HEK293T (cell line): ENCODE measurements around the gene PIP4K2B.

ENCODE experiments used
- CTCF ChIA-PET: fragments of 350-600 bp; formaldehyde crosslinking; extraction: SDS; loops from one replicate; lab custom pipeline; 2021; ENCODE audit warnings: antibody characterized with exemption, inconsistent platforms; lab: Yijun Ruan, JAX
- POLR2A ChIA-PET: fragments of 350-600 bp; formaldehyde crosslinking; extraction: SDS; loops from one replicate; lab custom pipeline; 2020; ENCODE audit warnings: antibody characterized with exemption, inconsistent platforms; lab: Yijun Ruan, JAX
- DNase-seq: peaks from one replicate; pipeline ENCODE4 v3.0.0; 2012; ENCODE audit warnings: mixed read lengths; ENCODE audit errors: extremely low spot score
- ARNT ChIP-seq: fragments of 450-650 bp; IDR thresholded peaks from 2 replicates; pipeline ENCODE4 v1.6.1; 2017; ENCODE audit warnings: mild to moderate bottlenecking
- BHLHE40 ChIP-seq: fragments of 450-650 bp; IDR thresholded peaks from 2 replicates; pipeline ENCODE4 v1.6.1; 2016; ENCODE audit warnings: mild to moderate bottlenecking, moderate library complexity, borderline replicate concordance
- CTBP1 ChIP-seq: fragments of 450-650 bp; IDR thresholded peaks from 2 replicates; pipeline ENCODE4 v1.6.1; 2016; ENCODE audit warnings: borderline replicate concordance
- ELF4 ChIP-seq: fragments of 450-650 bp; IDR thresholded peaks from 2 replicates; pipeline ENCODE4 v1.6.1; 2017; ENCODE audit warnings: antibody characterized with exemption
- FOXA1 ChIP-seq: fragments of 450-650 bp; IDR thresholded peaks from 2 replicates; pipeline ENCODE4 v1.6.1; 2016; ENCODE audit warnings: mild to moderate bottlenecking
- FOXK2 ChIP-seq: fragments of 450-650 bp; IDR thresholded peaks from 2 replicates; pipeline ENCODE4 v1.6.1; 2016; ENCODE audit warnings: mild to moderate bottlenecking
- FOXM1 ChIP-seq: fragments of 450-650 bp; IDR thresholded peaks from 2 replicates; pipeline ENCODE4 v1.6.1; 2017; ENCODE audit warnings: mild to moderate bottlenecking, borderline replicate concordance
- HDGF ChIP-seq: fragments of 450-650 bp; IDR thresholded peaks from 2 replicates; pipeline ENCODE4 v1.6.1; 2017; ENCODE audit warnings: antibody characterized with exemption, borderline replicate concordance
- L3MBTL2 ChIP-seq: fragments of 450-650 bp; conservative IDR thresholded peaks from 2 replicates; pipeline ENCODE4 v1.6.1; 2016; ENCODE audit warnings: mild to moderate bottlenecking
- LEF1 ChIP-seq: fragments of 450-650 bp; IDR thresholded peaks from 2 replicates; pipeline ENCODE4 v1.6.1; 2017; ENCODE audit warnings: mild to moderate bottlenecking, borderline replicate concordance
- NFRKB ChIP-seq: fragments of 450-650 bp; IDR thresholded peaks from 2 replicates; pipeline ENCODE4 v1.6.1; 2016; ENCODE audit warnings: mild to moderate bottlenecking, moderate library complexity
- PKNOX1 ChIP-seq: fragments of 450-650 bp; IDR thresholded peaks from 2 replicates; pipeline ENCODE4 v1.6.1; 2016
- SP1 ChIP-seq: fragments of 450-650 bp; IDR thresholded peaks from 2 replicates; pipeline ENCODE4 v1.6.1; 2017
- SUZ12 ChIP-seq: fragments of 450-650 bp; IDR thresholded peaks from 2 replicates; pipeline ENCODE4 v1.6.1; 2016; ENCODE audit warnings: mild to moderate bottlenecking
- TARDBP ChIP-seq: fragments of 450-650 bp; IDR thresholded peaks from 2 replicates; pipeline ENCODE4 v1.6.1; 2016
- ZNF384 ChIP-seq: fragments of 450-650 bp; IDR thresholded peaks from 2 replicates; pipeline ENCODE4 v1.6.1; 2016

Gene PIP4K2B

GRCh38 chr17:38799501-38800236 lies at the start of gene PIP4K2B:
TSS of gene PIP4K2B (minus strand) at chr17:38799556. CDS start at chr17:38799424, 132 bp downstream.
- peak; percentile 87 for TF ChIP-seq NFRKB
- no peak for TF ChIP-seq FOXA1
- peak; percentile 48; the same call in 1 of the 2 replicates for TF ChIP-seq BHLHE40
- TF ChIP-seq PKNOX1 = no peak
- TF ChIP-seq FOXK2 = no peak
- TF ChIP-seq ELF4 = peak; percentile 40; the same call in 1 of the 2 replicates
- peak; percentile 57; the same call in 1 of the 2 replicates for TF ChIP-seq TARDBP
- TF ChIP-seq FOXM1 = peak; percentile 88
- TF ChIP-seq CTBP1 = no peak
- ChIA-PET CTCF (no interaction called here), POLR2A (interaction anchor here (0.6 to 2.0 kb wide), 8 partner anchors 21 to 70 kb away, joined by 3 to 9 read pairs (median 4); partner anchors contain the start of genes CWC25, LASP1, PSMB3 and RPL23)
- DNase-seq = peak; percentile 91

GRCh38 chr17:38848557-38848891 lies 49.2 kb upstream of the PIP4K2B start:
- TF ChIP-seq FOXM1 (no peak), SP1 (no peak), CTBP1 (no peak), ARNT (no peak)
- ChIA-PET CTCF (no interaction called here), POLR2A (interaction anchor here (1.0 to 3.0 kb wide), 6 partner anchors 13 to 138 kb away, joined by 3 to 16 read pairs (median 4); partner anchors contain the start of gene LASP1)
- no peak for DNase-seq

DNA sequence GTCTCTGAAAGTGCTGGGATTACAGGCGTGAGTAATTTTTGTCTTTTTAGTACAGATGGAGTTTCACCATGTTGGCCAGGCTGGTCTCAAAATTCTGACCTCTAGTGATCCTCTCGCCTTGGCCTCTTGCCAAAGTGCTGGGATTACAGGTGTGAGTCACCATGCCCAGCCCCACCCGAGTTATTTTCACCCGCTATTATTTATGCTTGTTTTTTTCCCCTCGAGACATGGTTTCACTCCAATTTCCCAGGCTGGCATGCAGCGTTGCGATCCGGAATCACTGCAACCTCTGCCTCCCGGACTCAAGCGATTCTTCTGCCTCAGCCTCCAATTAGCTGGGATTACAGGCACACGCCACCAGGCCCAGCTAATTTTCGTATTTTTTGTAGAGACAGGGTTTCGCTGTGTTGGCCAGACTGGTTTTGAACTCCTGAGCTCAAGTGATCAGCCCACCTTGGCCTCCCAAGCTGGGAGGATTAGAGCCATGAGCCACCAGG lies 45.0 kb upstream of the PIP4K2B start:
- no peak for DNase-seq

DNA sequence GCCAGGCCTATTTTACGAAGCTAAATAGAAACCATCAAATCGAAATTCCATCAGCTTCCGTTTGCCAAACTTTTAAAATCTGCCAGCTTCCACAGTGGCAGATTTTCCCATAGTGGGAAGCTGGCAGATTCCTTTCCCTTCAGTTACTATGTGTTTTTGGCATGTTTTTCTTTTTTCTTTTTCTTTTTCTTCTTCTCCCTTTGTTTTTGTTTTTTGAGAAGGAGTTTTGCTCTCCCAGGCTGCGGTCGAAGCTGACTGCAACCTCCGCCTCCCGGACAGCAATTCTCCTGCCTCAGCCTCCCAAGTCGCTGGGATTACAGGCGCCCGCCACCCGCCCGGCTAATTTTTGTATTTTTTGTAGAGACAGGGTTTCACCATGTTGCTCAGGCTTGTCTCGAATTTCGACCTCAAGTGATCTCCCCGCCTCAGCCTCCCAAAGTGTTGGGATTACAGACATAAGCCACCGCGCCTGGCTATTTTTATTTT lies 26.4 kb upstream of the PIP4K2B start:
- CTCF ChIA-PET = no interaction called here
- TF ChIP-seq BHLHE40 (no peak), SP1 (no peak), FOXK2 (no peak), LEF1 (no peak), FOXA1 (no peak), NFRKB (no peak), ELF4 (no peak), ARNT (no peak), SUZ12 (no peak)
- POLR2A ChIA-PET = interaction anchor here (0.8 to 2.6 kb wide), 12 partner anchors 9 to 374 kb away, joined by 3 to 27 read pairs (median 6); partner anchors contain the start of genes LASP1, PIP4K2B, PSMB3 and RPL19
- no peak for DNase-seq

More for the DNA sequence above, 45.0 kb upstream of the PIP4K2B start:
- TF ChIP-seq NFRKB (no peak), SUZ12 (no peak), BHLHE40 (no peak), ZNF384 (no peak), FOXA1 (no peak), ARNT (no peak), TARDBP (no peak), L3MBTL2 (no peak), ELF4 (no peak), PKNOX1 (no peak), LEF1 (no peak), FOXM1 (no peak), SP1 (no peak), CTBP1 (no peak), FOXK2 (no peak), HDGF (no peak)
- CTCF ChIA-PET = no interaction called here
- POLR2A ChIA-PET = interaction anchor here (1.0 to 9.2 kb wide), 5 partner anchors 9 to 92 kb away, joined by 4 to 73 read pairs (median 13); partner anchors contain the start of genes CWC25, LASP1, PSMB3 and RPL23

DNA sequence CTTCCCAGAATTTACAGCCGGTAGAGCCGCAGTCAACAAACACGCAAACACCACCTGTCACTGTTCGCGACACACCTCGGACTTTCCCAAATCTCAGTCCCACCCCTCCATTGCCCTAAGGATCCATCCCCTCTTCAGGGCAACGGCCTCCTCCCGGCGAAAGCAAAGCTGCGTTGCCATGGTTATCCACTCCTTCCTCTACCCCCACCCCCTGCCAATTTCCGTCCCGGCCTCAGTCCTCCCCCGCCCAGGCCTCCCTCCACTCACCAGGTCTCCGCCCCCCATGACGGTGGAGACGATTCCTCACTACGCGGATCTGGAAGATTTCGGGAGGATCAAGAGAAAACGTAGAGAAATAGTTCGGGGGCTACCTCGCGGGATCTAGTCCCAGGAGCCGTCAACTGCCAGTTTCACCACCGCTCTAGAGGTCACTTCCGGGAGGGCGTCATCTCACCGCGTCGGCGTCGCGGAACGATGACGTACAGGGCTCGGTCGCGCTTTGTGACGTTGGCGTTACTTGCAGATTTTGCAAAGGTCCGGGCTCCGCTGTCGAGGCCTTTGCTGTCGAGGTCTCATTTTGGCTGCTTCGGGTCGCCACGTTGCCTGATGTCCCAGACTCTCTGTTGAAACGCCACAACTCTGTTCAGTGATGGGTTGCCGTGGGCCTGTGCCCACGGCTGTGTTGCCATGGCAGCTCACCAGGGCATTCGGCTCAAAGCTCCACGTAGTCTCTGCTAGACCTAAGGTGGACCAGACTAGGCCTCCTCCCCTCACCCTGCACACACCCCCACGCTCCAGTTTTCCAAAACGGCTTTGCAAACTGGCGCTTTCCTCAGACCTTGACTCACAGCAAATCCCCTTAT lies 25.8 kb upstream of the PIP4K2B start, which contains the start of gene CWC25:
Gene CWC25 (minus strand): TSS at position 423 of the 863 bp plus-strand sequence. CDS start 138 bp downstream, at position 285.
- DNase-seq = peak; percentile 86
- TF ChIP-seq CTBP1 (no peak), TARDBP (no peak), BHLHE40 (no peak), SP1 (no peak), ELF4 (peak; percentile 95), FOXA1 (no peak), NFRKB (peak; percentile 66), ZNF384 (no peak), PKNOX1 (peak; percentile 68), SUZ12 (no peak), LEF1 (peak; percentile 34; the same call in 1 of the 2 replicates), L3MBTL2 (peak; percentile 77)
- POLR2A ChIA-PET = interaction anchor here (0.6 to 2.6 kb wide), 13 partner anchors 9 to 375 kb away, joined by 3 to 27 read pairs (median 4); partner anchors contain the start of genes LASP1, PIP4K2B, PSMB3 and RPL19
- CTCF ChIA-PET = interaction anchor here (0.5 kb wide), 1 partner anchor 92 kb away, joined by 3 read pairs; no protein-coding TSS in a partner anchor
